ENCODE results near the gene SLC2A4RG.

Gene SLC2A4RG

GRCh38 chr20:63732118-63733095 is 7.2 kb upstream of the SLC2A4RG start:
- peaks cover 38% of the 10 kb centered on the region for H3K36me3 ChIP-seq (ENCODE audit: insufficient read depth, low read length)
- H3K4me3 ChIP-seq (ENCODE audit: low read length), result no peak overlapping the region
- H3K4me1 ChIP-seq (ENCODE audit: control insufficient read depth, insufficient read depth, low read length), result no peaks in the 10 kb centered on the region
- H3K27me3 ChIP-seq (ENCODE audit: control insufficient read depth, insufficient read depth, low read length), result no peaks in the 10 kb centered on the region
- H3K9me3 ChIP-seq (replicated peaks; ENCODE audit: low read length), result no peaks in the 10 kb centered on the region
- H3K4me2 ChIP-seq (ENCODE audit: low read length), result no peak overlapping the region
- H3K9ac ChIP-seq (ENCODE audit: low read depth, low read length), result no peak overlapping the region

DNA sequence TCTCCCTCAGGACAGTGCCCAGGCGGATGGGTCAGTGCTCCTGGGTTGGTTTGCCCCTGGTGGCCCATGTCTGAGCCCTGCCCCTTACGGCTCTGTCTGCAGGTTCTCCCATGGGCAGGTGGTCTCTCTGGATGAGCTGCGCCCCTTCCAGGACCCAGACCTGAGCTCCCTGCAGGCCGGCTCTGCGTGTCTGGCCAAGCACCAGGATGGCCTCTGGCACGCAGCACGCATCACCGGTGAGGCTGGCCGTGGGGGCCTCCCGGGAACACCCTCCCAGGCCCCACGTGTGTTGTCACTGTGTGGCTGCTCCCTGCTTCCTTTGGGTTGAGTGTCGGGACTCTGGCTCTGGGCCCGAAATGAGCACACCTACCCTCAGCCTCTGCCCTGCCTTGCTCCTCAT is 6.5 kb upstream of the SLC2A4RG start:
- H3K4me1 ChIP-seq (ENCODE audit: control insufficient read depth, insufficient read depth, low read length), result no peaks in the 10 kb centered on the region
- no peak overlapping the region for H3K9ac ChIP-seq (ENCODE audit: low read depth, low read length)
- H3K4me2 ChIP-seq (ENCODE audit: low read length), result no peak overlapping the region
- peaks cover 38% of the 10 kb centered on the region for H3K36me3 ChIP-seq (ENCODE audit: insufficient read depth, low read length)
- H3K27me3 ChIP-seq (ENCODE audit: control insufficient read depth, insufficient read depth, low read length), result no peaks in the 10 kb centered on the region
- no peaks in the 10 kb centered on the region for H3K9me3 ChIP-seq (replicated peaks; ENCODE audit: low read length)
- no peak overlapping the region for H3K4me3 ChIP-seq (ENCODE audit: low read length)

GRCh38 chr20:63733579-63734081 is 5.9 kb upstream of the SLC2A4RG start:
- no peaks in the 10 kb centered on the region for H3K27me3 ChIP-seq (ENCODE audit: control insufficient read depth, insufficient read depth, low read length)
- no peak overlapping the region for H3K4me3 ChIP-seq (ENCODE audit: low read length)
- peaks cover 38% of the 10 kb centered on the region for H3K36me3 ChIP-seq (ENCODE audit: insufficient read depth, low read length)
- no peak overlapping the region for H3K9ac ChIP-seq (ENCODE audit: low read depth, low read length)
- H3K4me1 ChIP-seq (ENCODE audit: control insufficient read depth, insufficient read depth, low read length), result no peaks in the 10 kb centered on the region
- H3K4me2 ChIP-seq (ENCODE audit: low read length), result no peak overlapping the region
- H3K9me3 ChIP-seq (replicated peaks; ENCODE audit: low read length), result no peaks in the 10 kb centered on the region

GRCh38 chr20:63734111-63734945 is 5.2 kb upstream of the SLC2A4RG start:
- H3K4me2 ChIP-seq (ENCODE audit: low read length), result no peak overlapping the region
- H3K9me3 ChIP-seq (replicated peaks; ENCODE audit: low read length), result no peaks in the 10 kb centered on the region
- no peak overlapping the region for H3K4me3 ChIP-seq (ENCODE audit: low read length)
- H3K27me3 ChIP-seq (ENCODE audit: control insufficient read depth, insufficient read depth, low read length), result no peaks in the 10 kb centered on the region
- peaks cover 4% of the 10 kb centered on the region for H3K4me1 ChIP-seq (ENCODE audit: control insufficient read depth, insufficient read depth, low read length)
- H3K9ac ChIP-seq (ENCODE audit: low read depth, low read length), result no peak overlapping the region
- H3K36me3 ChIP-seq (ENCODE audit: insufficient read depth, low read length), result peaks cover 38% of the 10 kb centered on the region

GRCh38 chr20:63734946-63735858 is 4.4 kb upstream of the SLC2A4RG start:
- H3K4me3 ChIP-seq (ENCODE audit: low read length), result no peak overlapping the region
- no peaks in the 10 kb centered on the region for H3K9me3 ChIP-seq (replicated peaks; ENCODE audit: low read length)
- no peak overlapping the region for H3K9ac ChIP-seq (ENCODE audit: low read depth, low read length)
- no peak overlapping the region for H3K4me2 ChIP-seq (ENCODE audit: low read length)
- H3K36me3 ChIP-seq (ENCODE audit: insufficient read depth, low read length), result peaks cover 35% of the 10 kb centered on the region
- H3K4me1 ChIP-seq (ENCODE audit: control insufficient read depth, insufficient read depth, low read length), result peaks cover 5% of the 10 kb centered on the region
- no peaks in the 10 kb centered on the region for H3K27me3 ChIP-seq (ENCODE audit: control insufficient read depth, insufficient read depth, low read length)

DNA sequence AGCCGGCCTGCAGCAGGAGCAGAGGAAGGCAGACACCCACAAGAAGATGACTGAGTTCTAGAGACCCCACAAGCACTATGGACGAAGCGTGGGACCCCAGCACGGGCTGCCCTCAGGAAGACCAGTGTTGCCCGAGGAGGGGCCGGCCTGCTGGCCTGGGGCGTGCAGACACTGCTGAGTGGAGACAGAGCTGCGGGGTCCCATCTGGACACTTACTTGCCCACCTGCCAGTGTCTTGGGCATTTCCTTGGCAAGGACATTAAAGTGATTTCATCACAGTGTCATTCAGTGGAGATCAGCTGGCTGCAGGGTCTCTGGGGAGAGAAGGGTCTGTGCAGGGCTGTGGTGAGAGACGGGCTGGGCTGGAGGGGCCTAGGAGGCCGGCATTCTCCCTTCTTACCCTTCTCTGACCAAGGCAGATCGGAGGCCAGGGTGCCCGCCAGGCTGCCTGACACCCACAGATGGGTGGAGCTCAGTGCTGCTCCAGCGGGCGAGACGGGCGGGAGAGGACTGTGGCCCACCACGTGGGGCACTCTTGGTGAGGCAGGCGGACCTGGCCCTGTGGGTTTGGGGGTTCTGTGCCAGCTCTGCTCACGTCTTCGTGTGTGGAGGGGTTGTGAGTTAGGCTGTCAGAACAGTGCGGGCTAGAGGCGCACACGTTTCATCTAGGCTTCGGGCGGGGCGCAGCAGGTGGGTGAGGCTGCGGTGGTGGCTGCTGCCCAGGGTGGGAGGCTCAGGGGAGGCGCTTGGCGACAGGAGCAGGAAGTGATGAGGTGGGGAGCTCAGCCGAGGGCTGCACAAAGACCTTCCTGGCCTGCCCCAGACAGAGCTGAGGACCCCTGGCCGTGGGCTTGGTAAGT is 3.5 kb upstream of the SLC2A4RG start, which contains the start of gene LIME1:
Gene LIME1, plus strand, starts transcription at position 806 of the 860 bp plus-strand sequence. CDS start 886 bp downstream, outside the sequence.
- peaks cover 31% of the 10 kb centered on the region for H3K36me3 ChIP-seq (ENCODE audit: insufficient read depth, low read length)
- H3K9me3 ChIP-seq (replicated peaks; ENCODE audit: low read length), result no peaks in the 10 kb centered on the region
- H3K9ac ChIP-seq (ENCODE audit: low read depth, low read length), result no peak within 1 kb of the TSS
- H3K4me3 ChIP-seq (ENCODE audit: low read length), result no peak within 1 kb of the TSS
- H3K27me3 ChIP-seq (ENCODE audit: control insufficient read depth, insufficient read depth, low read length), result no peaks in the 10 kb centered on the region
- H3K4me1 ChIP-seq (ENCODE audit: control insufficient read depth, insufficient read depth, low read length), result peaks cover 8% of the 10 kb centered on the region
- H3K4me2 ChIP-seq (ENCODE audit: low read length), result no peak within 1 kb of the TSS

GRCh38 chr20:63736893-63737694 is 2.5 kb upstream of the SLC2A4RG start:
- H3K4me1 ChIP-seq (ENCODE audit: control insufficient read depth, insufficient read depth, low read length), result peaks cover 17% of the 10 kb centered on the region

GRCh38 chr20:63737695-63737944 is 2.0 kb upstream of the SLC2A4RG start:
- no peak overlapping the region for H3K9ac ChIP-seq (ENCODE audit: low read depth, low read length)
- no peak overlapping the region for H3K4me3 ChIP-seq (ENCODE audit: low read length)
- H3K36me3 ChIP-seq (ENCODE audit: insufficient read depth, low read length), result peaks cover 39% of the 10 kb centered on the region
- peaks cover 17% of the 10 kb centered on the region for H3K4me1 ChIP-seq (ENCODE audit: control insufficient read depth, insufficient read depth, low read length)
- no peak overlapping the region for H3K4me2 ChIP-seq (ENCODE audit: low read length)
- H3K27me3 ChIP-seq (ENCODE audit: control insufficient read depth, insufficient read depth, low read length), result no peaks in the 10 kb centered on the region
- no peaks in the 10 kb centered on the region for H3K9me3 ChIP-seq (replicated peaks; ENCODE audit: low read length)

More at GRCh38 chr20:63736893-63737694, 2.5 kb upstream of the SLC2A4RG start:
- H3K9ac ChIP-seq (ENCODE audit: low read depth, low read length), result no peak overlapping the region
- H3K4me2 ChIP-seq (ENCODE audit: low read length), result no peak overlapping the region
- H3K4me3 ChIP-seq (ENCODE audit: low read length), result no peak overlapping the region
- H3K36me3 ChIP-seq (ENCODE audit: insufficient read depth, low read length), result peaks cover 36% of the 10 kb centered on the region
- no peaks in the 10 kb centered on the region for H3K9me3 ChIP-seq (replicated peaks; ENCODE audit: low read length)
- no peaks in the 10 kb centered on the region for H3K27me3 ChIP-seq (ENCODE audit: control insufficient read depth, insufficient read depth, low read length)

DNA sequence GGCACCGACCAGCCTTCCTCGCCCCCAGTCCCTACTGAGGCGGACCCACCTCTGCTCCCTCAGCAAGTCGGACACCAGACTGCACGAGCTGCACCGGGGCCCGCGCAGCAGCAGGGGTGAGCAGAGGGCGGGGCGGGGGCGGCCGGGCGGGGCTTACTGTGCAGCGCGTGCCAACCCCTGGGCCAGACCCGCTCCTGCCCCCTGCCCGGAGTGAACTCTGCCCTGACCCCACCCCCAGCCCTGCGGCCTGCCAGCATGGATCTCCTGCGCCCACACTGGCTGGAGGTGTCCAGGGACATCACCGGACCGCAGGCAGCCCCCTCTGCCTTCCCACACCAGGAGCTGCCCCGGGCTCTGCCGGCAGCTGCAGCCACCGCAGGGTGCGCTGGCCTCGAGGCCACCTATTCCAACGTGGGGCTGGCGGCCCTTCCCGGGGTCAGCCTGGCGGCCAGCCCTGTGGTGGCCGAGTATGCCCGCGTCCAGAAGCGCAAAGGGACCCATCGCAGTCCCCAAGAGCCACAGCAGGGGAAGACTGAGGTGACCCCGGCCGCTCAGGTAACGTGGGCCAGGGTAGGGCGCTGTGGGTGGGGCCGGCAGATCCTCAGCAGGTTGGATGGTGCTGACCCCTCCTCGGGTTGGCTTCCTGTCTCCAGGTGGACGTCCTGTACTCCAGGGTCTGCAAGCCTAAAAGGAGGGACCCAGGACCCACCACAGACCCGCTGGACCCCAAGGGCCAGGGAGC is 1.5 kb upstream of the SLC2A4RG start:
- Histone ChIP-seq H3K36me3 (ENCODE audit: insufficient read depth, low read length) (peaks cover 40% of the 10 kb centered on the region), H3K27me3 (ENCODE audit: control insufficient read depth, insufficient read depth, low read length) (no peaks in the 10 kb centered on the region), H3K4me1 (ENCODE audit: control insufficient read depth, insufficient read depth, low read length) (peaks cover 17% of the 10 kb centered on the region), H3K4me2 (ENCODE audit: low read length) (no peak overlapping the region), H3K4me3 (ENCODE audit: low read length) (no peak overlapping the region), H3K9ac (ENCODE audit: low read depth, low read length) (no peak overlapping the region), H3K9me3 (replicated peaks; ENCODE audit: low read length) (no peaks in the 10 kb centered on the region)
